Natural killer cell (primary cell): ENCODE measurements around the gene TEAD1. TPM values are rescaled to one million over a fixed set of nuclear protein-coding genes. Genes with fewer than 3 reads are reported as not detected.

Source experiments
- ATAC-seq, 3 donors: fragments of 150-1000 bp in 2 of 3; fragments of 200-7000 bp in 1 of 3; cut with Tn5 transposase; 1 replicate in 1 of 3; 2 replicates in 2 of 3; pipeline ENCODE4 v1.10.0; 2021; ENCODE audit warnings: mild to moderate bottlenecking in 2 of 3, moderate library complexity in 2 of 3
- DNase-seq, 2 donors: peaks; one replicate each; pipeline versions ENCODE4 v3.0.0 to v3.0.0-alpha.2; 2013 to 2021; ENCODE audit warnings: mixed read lengths in 1 of 2
- H3K27ac ChIP-seq: one replicate; pipeline ENCODE4 v1.5.1; 2013; ENCODE audit warnings: mild to moderate bottlenecking, low read length
- H3K27me3 ChIP-seq: one replicate; pipeline ENCODE4 v1.6.1; 2013; ENCODE audit warnings: low read length; ENCODE audit not compliant: control insufficient read depth, insufficient read depth
- H3K36me3 ChIP-seq: one replicate; pipeline ENCODE4 v1.6.1; 2013; ENCODE audit warnings: low read length; ENCODE audit not compliant: control insufficient read depth, insufficient read depth
- H3K4me1 ChIP-seq: one replicate; pipeline ENCODE4 v1.6.1; 2013; ENCODE audit warnings: low read length; ENCODE audit not compliant: control insufficient read depth, insufficient read depth
- H3K4me3 ChIP-seq: one replicate; pipeline ENCODE4 v1.5.1; 2013; ENCODE audit warnings: low read length
- H3K9me3 ChIP-seq: one replicate; pipeline ENCODE4 v1.6.1; 2013; ENCODE audit warnings: low read length; ENCODE audit not compliant: control insufficient read depth, insufficient read depth
- H3K27ac Mint-ChIP-seq, 2 donors: one replicate each; pipeline ENCODE4 v1.8.0; 2022; ENCODE audit warnings: mild to moderate bottlenecking in 2 of 2, mixed read lengths in 2 of 2, moderate library complexity in 1 of 2
- H3K27me3 Mint-ChIP-seq, 2 donors: one replicate each; pipeline ENCODE4 v1.8.0; 2022; ENCODE audit warnings: low read depth in 2 of 2, mixed read lengths in 2 of 2
- H3K36me3 Mint-ChIP-seq: one replicate; pipeline ENCODE4 v1.8.0; 2022; ENCODE audit warnings: mixed read lengths
- H3K4me1 Mint-ChIP-seq, 2 donors: one replicate each; pipeline ENCODE4 v1.8.0; 2022; ENCODE audit warnings: mixed read lengths in 2 of 2
- H3K4me3 Mint-ChIP-seq: one replicate; pipeline ENCODE4 v1.8.0; 2022; ENCODE audit warnings: mild to moderate bottlenecking, moderate library complexity, mixed read lengths
- H3K9me3 Mint-ChIP-seq, 2 donors: one replicate each; pipeline ENCODE4 v1.8.0; 2022; ENCODE audit warnings: mixed read lengths in 2 of 2
- CTCF ChIP-seq: fragments of 200-600 bp; IDR thresholded peaks from one replicate; pipeline ENCODE4 v1.8.0; 2022; ENCODE audit warnings: antibody characterized with exemption
- WGBS: methylation state at CpG from one replicate; pipeline ENCODE4 v1.1.7; 2013; ENCODE audit warnings: missing lambda C conversion rate; ENCODE audit not compliant: insufficient coverage; 5-methylcytosine and 5-hydroxymethylcytosine counted together
- intact Hi-C: fragments of 100-400 bp; cut with micrococcal nuclease; formaldehyde crosslinking; loops from one replicate; pipeline ENCODE4 v1.14.2; 2022
- total RNA-seq, 4 donors: library from RNA; stranded (reverse); fragments of 120-200 nt in 1 of 4; gene quantifications; one replicate each; pipeline versions ENCODE4 v1.2.3 to v1.2.4, GENCODE V29; 2013 to 2022

Gene TEAD1
- total RNA-seq, 3 donors from 2014 or later (not counting 1 experiment from before 2014, with no cell fraction given), result not detected

DNA sequence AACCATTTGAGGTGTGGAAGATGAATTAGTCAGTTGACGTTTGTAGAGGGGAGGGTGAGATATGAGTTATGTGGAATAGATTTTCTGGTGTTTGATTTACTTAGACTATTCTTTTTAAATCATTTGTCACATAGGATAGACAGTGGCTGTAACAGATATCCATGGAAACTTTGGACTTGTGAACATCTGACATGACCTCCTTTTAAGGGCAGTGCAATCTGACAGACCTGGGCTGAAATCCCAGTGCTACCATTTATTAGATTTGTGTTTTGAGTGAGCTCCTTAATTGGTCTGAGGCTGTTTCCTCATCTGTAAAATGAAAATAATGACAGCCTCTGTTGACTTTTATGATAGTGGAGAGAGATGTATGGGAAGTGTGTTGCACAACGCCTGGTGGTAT is 159.9 kb downstream of the TEAD1 start:
- WGBS, result 84% methylated on average over 2 of the region's 2 CpGs
- Histone ChIP-seq H3K9me3 (no peaks in the 10 kb centered on the region), H3K36me3 (no peaks in the 10 kb centered on the region), H3K4me3 (no peak overlapping the region), H3K27ac (no peak overlapping the region), H3K4me1 (no peaks in the 10 kb centered on the region), H3K27me3 (peaks cover 9% of the 10 kb centered on the region)
- no peaks in the 10 kb centered on the region for H3K9me3 Mint-ChIP-seq
- ATAC-seq (no peak), DNase-seq (no peak)
- intact Hi-C loops, result no loop called here
- H3K27ac Mint-ChIP-seq, result no peak overlapping the region
- H3K4me3 Mint-ChIP-seq, result no peak overlapping the region
- no peak for TF ChIP-seq CTCF
- peaks cover 3 to 7% of the 10 kb centered on the region in 2 donors for H3K4me1 Mint-ChIP-seq
- peaks cover 25 to 34% of the 10 kb centered on the region in 2 donors for H3K27me3 Mint-ChIP-seq
- peaks cover 1% of the 10 kb centered on the region for H3K36me3 Mint-ChIP-seq

GRCh38 chr11:12834630-12835029 is 160.4 kb downstream of the TEAD1 start:
- ATAC-seq (no peak), DNase-seq (no peak)
- peaks cover 20 to 29% of the 10 kb centered on the region in 2 donors for H3K27me3 Mint-ChIP-seq
- H3K27ac Mint-ChIP-seq, result no peak overlapping the region
- Histone ChIP-seq H3K4me1 (no peaks in the 10 kb centered on the region), H3K4me3 (no peak overlapping the region), H3K27ac (no peak overlapping the region), H3K9me3 (no peaks in the 10 kb centered on the region), H3K27me3 (peaks cover 9% of the 10 kb centered on the region), H3K36me3 (no peaks in the 10 kb centered on the region)
- H3K4me1 Mint-ChIP-seq, result peaks cover 0 to 4% of the 10 kb centered on the region in 2 donors
- no peaks in the 10 kb centered on the region for H3K36me3 Mint-ChIP-seq
- no peak overlapping the region for H3K4me3 Mint-ChIP-seq
- no peak for TF ChIP-seq CTCF
- no peaks in the 10 kb centered on the region for H3K9me3 Mint-ChIP-seq
- no CpG with 5 or more reads among the region's 1 CpG for WGBS
- intact Hi-C loops, result no loop called here

- H3K27me3 Mint-ChIP-seq, result peaks cover 15 to 24% of the 10 kb centered on the region in 2 donors
- no peaks in the 10 kb centered on the region for H3K4me1 ChIP-seq
Measured at GRCh38 chr11:12835286-12835685, 161.1 kb downstream of the TEAD1 start.

More at GRCh38 chr11:12835286-12835685, 161.1 kb downstream of the TEAD1 start:
- no peaks in the 10 kb centered on the region for H3K9me3 Mint-ChIP-seq
- H3K27me3 ChIP-seq, result peaks cover 2% of the 10 kb centered on the region
- H3K4me1 Mint-ChIP-seq, result no peaks in the 10 kb centered on the region
- H3K4me3 Mint-ChIP-seq, result no peak overlapping the region
- DNase-seq (no peak), ATAC-seq (no peak)
- no peaks in the 10 kb centered on the region for H3K36me3 ChIP-seq
- no peaks in the 10 kb centered on the region for H3K9me3 ChIP-seq
- no peak for TF ChIP-seq CTCF
- no peak overlapping the region for H3K27ac Mint-ChIP-seq
- no peaks in the 10 kb centered on the region for H3K36me3 Mint-ChIP-seq
- H3K27ac ChIP-seq, result no peak overlapping the region
- H3K4me3 ChIP-seq, result no peak overlapping the region
- intact Hi-C loops, result no loop called here
- 96% methylated on average over 5 of the region's 11 CpGs for WGBS
